Smooth muscle cell (in vitro differentiated cells): Measurements from ENCODE around the gene PIP5KL1. TPM values are rescaled to one million over a fixed set of nuclear protein-coding genes. Genes with fewer than 3 reads are reported as not detected.

Experiments used
- DNase-seq: peaks from one replicate; lab custom pipeline; 2025; ENCODE audit not compliant: unreplicated experiment; lab: John Stamatoyannopoulos, UW
- H2AFZ ChIP-seq: fragments of 200-600 bp; sonication (generic); 2 replicates; pipeline ENCODE4 v1.6.0; 2016; ENCODE audit warnings: antibody characterized with exemption, low read depth, mild to moderate bottlenecking
- H3F3A ChIP-seq: fragments of 200-600 bp; sonication (generic); 2 replicates; pipeline ENCODE4 v1.6.0; 2017; ENCODE audit warnings: antibody characterized with exemption, low read depth
- H3K27ac ChIP-seq: fragments of 200-600 bp; sonication (generic); 2 replicates; pipeline ENCODE4 v1.5.1; 2016; ENCODE audit warnings: low read depth, mild to moderate bottlenecking
- H3K27me3 ChIP-seq: fragments of 200-600 bp; sonication (generic); 2 replicates; pipeline ENCODE4 v1.6.1; 2016; ENCODE audit warnings: low read depth, mild to moderate bottlenecking
- H3K36me3 ChIP-seq: fragments of 200-600 bp; sonication (generic); 2 replicates; pipeline ENCODE4 v1.5.1; 2016; ENCODE audit warnings: low read depth
- H3K4me1 ChIP-seq: fragments of 200-600 bp; sonication (generic); 2 replicates; pipeline ENCODE4 v1.5.1; 2016; ENCODE audit warnings: low read depth
- H3K4me2 ChIP-seq: fragments of 200-600 bp; sonication (generic); 2 replicates; pipeline ENCODE4 v1.6.0; 2016; ENCODE audit warnings: mild to moderate bottlenecking
- H3K4me3 ChIP-seq: fragments of 200-600 bp; sonication (generic); 2 replicates; pipeline ENCODE4 v1.5.1; 2016; ENCODE audit warnings: mild to moderate bottlenecking
- H3K79me2 ChIP-seq: fragments of 200-600 bp; sonication (generic); 2 replicates; pipeline ENCODE4 v1.6.0; 2016; ENCODE audit warnings: low read depth, mild to moderate bottlenecking
- H3K9ac ChIP-seq: fragments of 200-600 bp; sonication (generic); 2 replicates; pipeline ENCODE4 v1.6.0; 2016; ENCODE audit warnings: low read depth
- H3K9me3 ChIP-seq: fragments of 200-600 bp; sonication (generic); replicated peaks from 2 replicates; pipeline ENCODE4 v1.5.1; 2016; ENCODE audit warnings: low read depth
- H4K20me1 ChIP-seq: fragments of 200-600 bp; sonication (generic); 2 replicates; pipeline ENCODE4 v1.6.0; 2016; ENCODE audit warnings: low read depth
- WGBS: methylation state at CpG from one replicate; pipeline ENCODE4 v1.1.7; 2016; ENCODE audit warnings: low lambda C conversion rate; 5-methylcytosine and 5-hydroxymethylcytosine counted together
- polyA plus RNA-seq: library from polyadenylated mRNA; unstranded; fragments of >200 nt; fragmentation: Nextera tagmentation; extraction: Ambion mirVana; gene quantifications from 2 replicates; pipeline ENCODE4 v1.2.1, GENCODE V29; 2016
- total RNA-seq: library from RNA; depleted of rRNA; stranded (reverse); fragments of >200 nt; gene quantifications from 2 replicates; pipeline ENCODE4 v1.2.3, GENCODE V29; 2014
- TF ChIP-seq, protein P1 (sequence below): fragments of 200-600 bp; sonication (generic); IDR thresholded peaks from 2 replicates; pipeline ENCODE4 v1.5.1; 2017; ENCODE audit warnings: borderline replicate concordance, mild to moderate bottlenecking, antibody characterized with exemption; ENCODE audit not compliant: insufficient read depth, poor library complexity, severe bottlenecking

Gene PIP5KL1
- total and polyA plus RNA-seq, 2 experiments from 2014 or later, result 1.1 to 2.7 TPM

DNA sequence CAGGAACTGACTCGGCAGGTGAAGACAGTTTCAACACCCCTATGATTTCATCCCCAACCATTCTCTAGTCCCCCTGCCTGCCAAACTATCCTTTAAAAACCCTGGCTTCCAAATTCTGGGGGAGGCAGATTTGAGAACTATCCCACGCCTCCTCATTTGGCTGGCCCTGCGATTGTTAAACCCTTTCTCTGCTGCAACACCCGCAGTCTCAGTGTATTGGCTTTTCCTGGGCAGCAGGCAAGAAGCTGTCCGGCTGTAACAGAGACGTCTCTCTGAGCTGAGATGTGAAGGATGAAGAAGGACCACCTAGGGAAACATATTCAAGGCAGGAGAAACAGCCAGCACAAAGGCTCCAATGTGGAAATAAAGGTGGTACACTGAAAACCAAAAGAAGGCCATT, 37.7 kb downstream of the PIP5KL1 start:
- Histone ChIP-seq H4K20me1 (peaks cover 38% of the 10 kb centered on the region), H3K27me3 (no peaks in the 10 kb centered on the region), H2AFZ (no peak overlapping the region), H3K4me2 (no peak overlapping the region), H3K4me3 (no peak overlapping the region), H3K36me3 (peaks cover 17% of the 10 kb centered on the region), H3K79me2 (no peaks in the 10 kb centered on the region), H3K27ac (no peak overlapping the region), H3F3A (peaks cover 2% of the 10 kb centered on the region), H3K4me1 (peaks cover 10% of the 10 kb centered on the region), H3K9me3 (no peaks in the 10 kb centered on the region), H3K9ac (no peak overlapping the region)
- 95% methylated on average over 6 of the region's 6 CpGs for WGBS
- no peak for DNase-seq
- TF ChIP-seq, protein P1, sequence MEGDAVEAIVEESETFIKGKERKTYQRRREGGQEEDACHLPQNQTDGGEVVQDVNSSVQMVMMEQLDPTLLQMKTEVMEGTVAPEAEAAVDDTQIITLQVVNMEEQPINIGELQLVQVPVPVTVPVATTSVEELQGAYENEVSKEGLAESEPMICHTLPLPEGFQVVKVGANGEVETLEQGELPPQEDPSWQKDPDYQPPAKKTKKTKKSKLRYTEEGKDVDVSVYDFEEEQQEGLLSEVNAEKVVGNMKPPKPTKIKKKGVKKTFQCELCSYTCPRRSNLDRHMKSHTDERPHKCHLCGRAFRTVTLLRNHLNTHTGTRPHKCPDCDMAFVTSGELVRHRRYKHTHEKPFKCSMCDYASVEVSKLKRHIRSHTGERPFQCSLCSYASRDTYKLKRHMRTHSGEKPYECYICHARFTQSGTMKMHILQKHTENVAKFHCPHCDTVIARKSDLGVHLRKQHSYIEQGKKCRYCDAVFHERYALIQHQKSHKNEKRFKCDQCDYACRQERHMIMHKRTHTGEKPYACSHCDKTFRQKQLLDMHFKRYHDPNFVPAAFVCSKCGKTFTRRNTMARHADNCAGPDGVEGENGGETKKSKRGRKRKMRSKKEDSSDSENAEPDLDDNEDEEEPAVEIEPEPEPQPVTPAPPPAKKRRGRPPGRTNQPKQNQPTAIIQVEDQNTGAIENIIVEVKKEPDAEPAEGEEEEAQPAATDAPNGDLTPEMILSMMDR, result no peak

DNA sequence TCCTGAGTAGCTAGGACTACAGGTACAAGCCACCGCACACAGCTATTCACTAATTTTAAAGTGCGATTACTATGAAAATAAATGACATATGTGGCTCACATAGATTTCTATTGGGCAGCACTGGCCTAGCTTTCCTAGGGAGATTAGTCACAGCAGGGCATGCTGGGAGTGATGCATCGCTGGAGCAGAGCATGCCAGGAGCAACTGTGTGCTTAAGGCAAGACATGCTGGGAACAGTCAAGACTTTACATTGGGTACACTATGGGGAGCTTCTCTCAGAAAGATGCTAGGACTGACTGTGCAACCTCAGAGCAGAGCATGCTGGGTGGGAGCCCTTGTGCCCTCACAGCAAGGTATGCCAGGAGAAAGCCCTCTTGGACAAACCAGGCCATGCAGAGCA, 40.5 kb downstream of the PIP5KL1 start:
- no peak for DNase-seq
- H3K4me3 ChIP-seq, result no peak overlapping the region
- H3F3A ChIP-seq, result no peaks in the 10 kb centered on the region
- TF ChIP-seq, protein P1, result no peak
- H3K9ac ChIP-seq, result no peak overlapping the region
- peaks cover 16% of the 10 kb centered on the region for H4K20me1 ChIP-seq
- H3K36me3 ChIP-seq, result peaks cover 12% of the 10 kb centered on the region
- no peak overlapping the region for H3K4me2 ChIP-seq
- 94% methylated on average over 3 of the region's 3 CpGs for WGBS
- no peaks in the 10 kb centered on the region for H3K9me3 ChIP-seq
- H3K27me3 ChIP-seq, result no peaks in the 10 kb centered on the region
- no peak overlapping the region for H2AFZ ChIP-seq
- H3K79me2 ChIP-seq, result no peaks in the 10 kb centered on the region
- no peak overlapping the region for H3K27ac ChIP-seq
- no peaks in the 10 kb centered on the region for H3K4me1 ChIP-seq

DNA sequence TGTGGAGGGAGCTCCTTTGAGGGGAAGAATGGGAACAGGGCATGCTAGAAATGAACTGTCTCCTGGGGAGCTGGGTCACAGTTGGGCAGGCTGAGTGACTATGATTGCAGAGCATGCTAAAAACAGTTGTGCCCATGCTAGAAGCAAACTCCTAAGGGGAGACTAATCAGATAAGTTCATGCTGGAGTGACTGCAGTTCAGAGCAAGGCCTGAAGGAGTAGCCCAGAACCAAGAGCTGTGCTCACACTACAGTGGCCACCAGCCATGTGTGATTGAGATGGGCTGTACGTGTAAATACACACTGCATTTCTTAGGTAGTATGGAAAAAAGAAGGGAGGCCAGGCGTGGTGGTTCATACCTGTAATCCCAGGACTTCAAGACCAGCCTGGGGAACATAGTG, 42.8 kb downstream of the PIP5KL1 start:
- no peaks in the 10 kb centered on the region for H3K36me3 ChIP-seq
- no peaks in the 10 kb centered on the region for H3F3A ChIP-seq
- H4K20me1 ChIP-seq, result peaks cover 16% of the 10 kb centered on the region
- H2AFZ ChIP-seq, result no peak overlapping the region
- no peak overlapping the region for H3K4me2 ChIP-seq
- no peak overlapping the region for H3K9ac ChIP-seq
- H3K79me2 ChIP-seq, result no peaks in the 10 kb centered on the region
- H3K9me3 ChIP-seq, result no peaks in the 10 kb centered on the region
- no peaks in the 10 kb centered on the region for H3K27me3 ChIP-seq
- no peaks in the 10 kb centered on the region for H3K4me1 ChIP-seq
- DNase-seq, result no peak
- 92% methylated on average over 2 of the region's 2 CpGs for WGBS
- H3K27ac ChIP-seq, result no peak overlapping the region
- H3K4me3 ChIP-seq, result no peak overlapping the region
- TF ChIP-seq, protein P1, result no peak

DNA sequence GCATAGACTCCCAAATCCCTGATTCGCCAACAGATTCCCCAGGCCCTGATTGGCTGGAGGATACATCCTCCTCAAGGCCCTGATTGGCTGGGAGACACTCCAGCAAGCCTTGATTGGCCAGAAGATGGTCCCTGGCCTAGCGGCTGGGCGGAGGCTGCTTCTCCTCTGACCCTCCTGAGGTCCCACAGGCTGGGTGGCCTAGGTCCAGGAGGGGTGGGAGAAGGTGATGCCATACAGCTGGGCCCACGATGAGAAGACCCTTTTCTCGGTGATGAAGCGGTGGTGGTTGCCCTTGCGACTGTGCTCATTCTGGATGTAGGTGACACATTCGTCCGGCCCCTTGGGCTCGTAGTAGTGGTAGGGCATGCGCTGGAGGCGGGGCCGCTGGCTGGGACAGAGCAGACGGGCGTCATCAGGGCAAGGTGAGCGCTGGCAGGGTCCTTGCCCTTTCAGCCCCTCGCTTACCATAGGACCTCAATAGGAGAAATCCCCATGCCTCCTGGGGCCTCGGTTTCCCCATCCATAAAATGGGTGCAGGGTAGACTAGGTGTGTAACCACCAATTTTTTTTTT, 44.1 kb downstream of the PIP5KL1 start:
- Histone ChIP-seq H2AFZ (no peak overlapping the region), H3K79me2 (no peaks in the 10 kb centered on the region), H4K20me1 (peaks cover 16% of the 10 kb centered on the region), H3F3A (no peaks in the 10 kb centered on the region), H3K9me3 (no peaks in the 10 kb centered on the region), H3K4me2 (no peak overlapping the region), H3K9ac (no peak overlapping the region), H3K4me1 (no peaks in the 10 kb centered on the region), H3K27ac (no peak overlapping the region), H3K36me3 (no peaks in the 10 kb centered on the region), H3K4me3 (no peak overlapping the region), H3K27me3 (no peaks in the 10 kb centered on the region)
- TF ChIP-seq, protein P1, result no peak
- WGBS, result 96% methylated on average over 18 of the region's 18 CpGs
- no peak for DNase-seq
